Mammary epithelial cell (primary cell): Measurements from ENCODE around the gene AIG1.
"Not testable (repeated sequence)": the region's sequence is repeated elsewhere in the genome, so short reads cannot be mapped to it uniquely, and the experiment has no call there.

Experiments used
- CTCF ChIP-seq, 2 donors: IDR thresholded peaks in 1 of 2; conservative IDR thresholded peaks in 1 of 2; 2 replicates each; pipeline ENCODE4 v1.5.1; 2011 to 2012; ENCODE audit warnings: inconsistent platforms in 2 of 2, low read length in 2 of 2, mild to moderate bottlenecking in 2 of 2, control low read depth in 1 of 2, low read depth in 1 of 2; ENCODE audit not compliant: insufficient read depth in 1 of 2; ENCODE audit errors: extremely low read depth in 1 of 2
- EZH2 ChIP-seq: IDR thresholded peaks from 2 replicates; pipeline ENCODE4 v1.6.1; 2012; ENCODE audit warnings: low read length, inconsistent platforms, borderline replicate concordance

- not testable (repeated sequence) for TF ChIP-seq CTCF (conservative IDR thresholded peaks at IDR 0.05 in 1 of 2, IDR thresholded peaks at IDR 0.05 in 1 of 2; ENCODE audit: extremely low read depth in 1 of 2, insufficient read depth in 1 of 2, low read depth in 1 of 2, low read length in 2 of 2); EZH2
Measured at GRCh38 chr6:143084019-143084418, 23.3 kb downstream of the AIG1 start.
